Nephron progenitor cell (in vitro differentiated cells): ENCODE results near the gene MYO3A.

ENCODE experiments used
- DNase-seq: peaks from one replicate; pipeline ENCODE4 v3.0.0; 2021
- H3K27ac Mint-ChIP-seq: 2 replicates; pipeline ENCODE4 v1.8.0; 2021; ENCODE audit warnings: mild to moderate bottlenecking, moderate library complexity, mixed read lengths
- H3K27me3 Mint-ChIP-seq: 2 replicates; pipeline ENCODE4 v1.8.0; 2021; ENCODE audit warnings: mild to moderate bottlenecking, low read depth, mixed read lengths; ENCODE audit not compliant: poor library complexity
- H3K36me3 Mint-ChIP-seq: 2 replicates; pipeline ENCODE4 v1.8.0; 2021; ENCODE audit warnings: low read depth, mixed read lengths
- H3K4me1 Mint-ChIP-seq: 2 replicates; pipeline ENCODE4 v1.8.0; 2021; ENCODE audit warnings: mixed read lengths
- H3K4me3 Mint-ChIP-seq: 2 replicates; pipeline ENCODE4 v1.8.0; 2021; ENCODE audit warnings: mild to moderate bottlenecking, moderate library complexity, mixed read lengths
- H3K9me3 Mint-ChIP-seq: 2 replicates; pipeline ENCODE4 v1.8.0; 2021; ENCODE audit warnings: mild to moderate bottlenecking, moderate library complexity, mixed read lengths
- CTCF ChIP-seq: fragments of 200-600 bp; sonication (generic); IDR thresholded peaks from 2 replicates; pipeline ENCODE4 v1.5.0; 2021; ENCODE audit warnings: antibody characterized with exemption

Gene MYO3A

GRCh38 chr10:26044141-26044749 is 110.2 kb downstream of the MYO3A start:
- peaks cover 7% of the 10 kb centered on the region for H3K4me1 Mint-ChIP-seq
- peak; percentile 3 for DNase-seq
- no peaks in the 10 kb centered on the region for H3K36me3 Mint-ChIP-seq
- TF ChIP-seq CTCF: no peak
- no peak overlapping the region for H3K27ac Mint-ChIP-seq
- H3K9me3 Mint-ChIP-seq: no peaks in the 10 kb centered on the region
- H3K4me3 Mint-ChIP-seq: no peak overlapping the region
- H3K27me3 Mint-ChIP-seq: peaks cover 2% of the 10 kb centered on the region

- H3K4me3 Mint-ChIP-seq: no peak overlapping the region
- DNase-seq: no peak
- no peak for TF ChIP-seq CTCF
- H3K9me3 Mint-ChIP-seq: no peaks in the 10 kb centered on the region
- no peaks in the 10 kb centered on the region for H3K36me3 Mint-ChIP-seq
- peaks cover 3% of the 10 kb centered on the region for H3K27me3 Mint-ChIP-seq
- H3K4me1 Mint-ChIP-seq: peaks cover 7% of the 10 kb centered on the region
- H3K27ac Mint-ChIP-seq: no peak overlapping the region
These were observed 112.2 kb downstream of the MYO3A start for GRCh38 chr10:26046073-26046700.

GRCh38 chr10:26048756-26049155 is 114.7 kb downstream of the MYO3A start:
- Mint-ChIP-seq H3K9me3 (peaks cover under 1% of the 10 kb centered on the region), H3K4me1 (peaks cover 6% of the 10 kb centered on the region)

DNA sequence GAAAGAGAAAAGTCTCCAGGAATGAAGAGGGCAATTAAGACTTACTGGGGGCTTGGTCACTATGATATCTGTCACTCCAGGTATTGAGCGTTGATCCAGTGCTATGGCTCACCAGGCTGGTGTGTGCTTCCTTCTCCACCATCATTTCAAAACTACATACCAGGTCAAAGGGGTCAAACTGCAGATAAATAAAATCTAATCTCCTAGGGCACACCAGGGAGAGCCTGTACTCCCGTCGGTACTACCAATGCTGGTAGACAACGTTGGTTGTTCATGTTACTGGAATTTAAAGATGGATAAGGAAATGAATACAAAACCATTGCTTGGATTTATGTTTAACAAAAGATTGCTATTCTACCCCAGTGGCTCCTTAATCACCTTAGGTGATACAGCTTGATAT is 118.3 kb downstream of the MYO3A start:
- H3K9me3 Mint-ChIP-seq: peaks cover 4% of the 10 kb centered on the region
- peaks cover 8% of the 10 kb centered on the region for H3K27me3 Mint-ChIP-seq
- H3K27ac Mint-ChIP-seq: peak overlapping the region; percentile 28
- no peaks in the 10 kb centered on the region for H3K4me1 Mint-ChIP-seq
- DNase-seq: no peak
- no peaks in the 10 kb centered on the region for H3K36me3 Mint-ChIP-seq
- no peak overlapping the region for H3K4me3 Mint-ChIP-seq
- no peak for TF ChIP-seq CTCF

More at GRCh38 chr10:26048756-26049155, 114.7 kb downstream of the MYO3A start:
- peaks cover 3% of the 10 kb centered on the region for H3K27me3 Mint-ChIP-seq
- no peak overlapping the region for H3K4me3 Mint-ChIP-seq
- no peak for TF ChIP-seq CTCF
- H3K36me3 Mint-ChIP-seq: no peaks in the 10 kb centered on the region
- H3K27ac Mint-ChIP-seq: no peak overlapping the region
- no peak for DNase-seq

- Mint-ChIP-seq H3K27me3 (peaks cover 5% of the 10 kb centered on the region), H3K36me3 (no peaks in the 10 kb centered on the region), H3K9me3 (peaks cover 4% of the 10 kb centered on the region), H3K27ac (no peak overlapping the region), H3K4me1 (no peaks in the 10 kb centered on the region), H3K4me3 (no peak overlapping the region)
- TF ChIP-seq CTCF: no peak
- DNase-seq: no peak
These were observed 123.4 kb downstream of the MYO3A start for GRCh38 chr10:26057466-26057865.

GRCh38 chr10:26064106-26064505 is 130.1 kb downstream of the MYO3A start:
- Mint-ChIP-seq H3K9me3 (no peaks in the 10 kb centered on the region), H3K4me1 (no peaks in the 10 kb centered on the region), H3K4me3 (no peak overlapping the region), H3K27ac (no peak overlapping the region), H3K36me3 (no peaks in the 10 kb centered on the region), H3K27me3 (no peaks in the 10 kb centered on the region)
- TF ChIP-seq CTCF: no peak
- no peak for DNase-seq
